Stomach (tissue), 4 donors: ENCODE measurements around the gene GALNT2.

Source experiments
- CTCF ChIP-seq, 7 experiments: fragments of 450-650 bp in 4 of 7; fragments of 200-600 bp in 3 of 7; sonication (generic) in 3 of 7; IDR thresholded peaks; one replicate each; pipeline ENCODE4 v1.5.1; 2016 to 2019; ENCODE audit warnings: antibody characterized with exemption in 7 of 7, control low read depth in 2 of 7, mild to moderate bottlenecking in 1 of 7
- EP300 ChIP-seq: sonication (generic); formaldehyde crosslinking; IDR thresholded peaks from one replicate; pipeline ENCODE4 v1.6.1; 2017; ENCODE audit warnings: antibody characterized with exemption
- POLR2A ChIP-seq, 4 donors: fragments of 450-650 bp; IDR thresholded peaks; one replicate each; pipeline ENCODE4 v1.6.1; 2016; ENCODE audit warnings: antibody characterized with exemption in 4 of 4, control low read depth in 2 of 4, mild to moderate bottlenecking in 1 of 4, moderate library complexity in 1 of 4

GRCh38 chr1:230204842-230205241, 137.8 kb downstream of the GALNT2 start:
- no peak for TF ChIP-seq CTCF (IDR thresholded peaks at IDR 0.05)
- no peak for TF ChIP-seq EP300
- TF ChIP-seq POLR2A (IDR thresholded peaks at IDR 0.05): no peak
